NOMO-1 treated with dmso at 0.1 percent for 144 hours (cell line): ENCODE measurements around the gene PKNOX1.
"Not testable (repeated sequence)": the region's sequence is repeated elsewhere in the genome, so short reads cannot be mapped to it uniquely, and the experiment has no call there.

ENCODE experiments used
- DNase-seq: peaks from one replicate; lab custom pipeline; 2025; ENCODE audit not compliant: unreplicated experiment; lab: John Stamatoyannopoulos, UW

PKNOX1 gene

GRCh38 chr21:43044547-43044946, 70.2 kb downstream of the PKNOX1 start:
- DNase-seq = not testable (repeated sequence)

- DNase-seq = not testable (repeated sequence)
Measured at GRCh38 chr21:43045165-43045875, 71.0 kb downstream of the PKNOX1 start.

- not testable (repeated sequence) for DNase-seq
Measured at GRCh38 chr21:43045876-43046821, 71.8 kb downstream of the PKNOX1 start.

- DNase-seq = not testable (repeated sequence)
Measured at GRCh38 chr21:43053112-43053511, 78.8 kb downstream of the PKNOX1 start.

GRCh38 chr21:43062955-43063664, 88.7 kb downstream of the PKNOX1 start:
- not testable (repeated sequence) for DNase-seq

- not testable (repeated sequence) for DNase-seq
Measured at GRCh38 chr21:43064265-43064917, 90.0 kb downstream of the PKNOX1 start.

- not testable (repeated sequence) for DNase-seq
Measured at GRCh38 chr21:43065991-43066390, 91.6 kb downstream of the PKNOX1 start.

GRCh38 chr21:43066690-43067089, 92.3 kb downstream of the PKNOX1 start:
- not testable (repeated sequence) for DNase-seq

- not testable (repeated sequence) for DNase-seq
Measured at GRCh38 chr21:43068065-43068464, 93.7 kb downstream of the PKNOX1 start.

GRCh38 chr21:43069682-43070081, 95.3 kb downstream of the PKNOX1 start:
- not testable (repeated sequence) for DNase-seq

GRCh38 chr21:43072742-43073141, 98.4 kb downstream of the PKNOX1 start:
- DNase-seq = not testable (repeated sequence)

GRCh38 chr21:43074401-43075169, 100.2 kb downstream of the PKNOX1 start:
- not testable (repeated sequence) for DNase-seq

- DNase-seq = not testable (repeated sequence)
Measured at GRCh38 chr21:43075170-43076022, 101.0 kb downstream of the PKNOX1 start, which contains the start of gene CBS. Gene CBS (minus strand): TSS chr21:43075835. CDS start chr21:43072193, 3,642 bp downstream.

GRCh38 chr21:43076023-43076637, 101.8 kb downstream of the PKNOX1 start:
- DNase-seq = not testable (repeated sequence)

- not testable (repeated sequence) for DNase-seq
Measured at GRCh38 chr21:43076643-43077042, 102.3 kb downstream of the PKNOX1 start.

- not testable (repeated sequence) for DNase-seq
Measured at GRCh38 chr21:43082587-43083300, 108.4 kb downstream of the PKNOX1 start.
